IMR-90 (cell line): ENCODE data around the gene TRPM1. TPM values are rescaled to one million over a fixed set of nuclear protein-coding genes. Genes with fewer than 3 reads are reported as not detected.

Experiments
- ATAC-seq: fragments of 200-7000 bp; cut with Tn5 transposase; 2 replicates; pipeline ENCODE4 v1.9.1; 2020; ENCODE audit warnings: low read depth, mild to moderate bottlenecking, moderate library complexity
- BruUV-seq: library from RNA; stranded (reverse); fragments of 400-500 nt; replicated peaks from 2 replicates; lab custom pipeline; 2021; lab: Mats Ljungman, UMichigan
- CTCF ChIA-PET: fragments of 300-600 bp; formaldehyde crosslinking; extraction: SDS; loops from one replicate; lab custom pipeline; 2021; ENCODE audit warnings: antibody characterized with exemption; lab: Yijun Ruan, JAX
- POLR2A ChIA-PET: fragments of 300-600 bp; sonication (Branson Sonifier 250); formaldehyde crosslinking; loops from one replicate; lab custom pipeline; 2022; ENCODE audit warnings: antibody characterized with exemption; ENCODE audit not compliant: unreplicated experiment; lab: Charles Lee
- DNase-seq: peaks from one replicate; pipeline ENCODE4 v3.0.0; 2013
- H2AFZ ChIP-seq: replicated peaks from 2 replicates; pipeline ENCODE3; 2013; ENCODE audit warnings: low read length, mild to moderate bottlenecking; ENCODE audit not compliant: poor library complexity
- H2AK5ac ChIP-seq: 2 replicates; pipeline ENCODE4 v1.6.1; 2013; ENCODE audit warnings: low read depth, low read length, inconsistent platforms
- H2AK9ac ChIP-seq: replicated peaks from 2 replicates; pipeline ENCODE3; 2013; ENCODE audit warnings: mild to moderate bottlenecking, low read depth, low read length, moderate library complexity; ENCODE audit not compliant: poor library complexity
- H2BK120ac ChIP-seq: 2 replicates; pipeline ENCODE4 v1.6.1; 2013; ENCODE audit warnings: low read depth, low read length, inconsistent platforms
- H2BK15ac ChIP-seq: 3 replicates; pipeline ENCODE4 v1.6.1; 2013; ENCODE audit warnings: low read depth, low read length, inconsistent platforms
- H2BK20ac ChIP-seq: 2 replicates; pipeline ENCODE4 v1.6.1; 2013; ENCODE audit warnings: low read depth, mild to moderate bottlenecking, inconsistent platforms, low read length, moderate library complexity
- H2BK5ac ChIP-seq: 2 replicates; pipeline ENCODE4 v1.6.1; 2013; ENCODE audit warnings: mild to moderate bottlenecking, low read depth, low read length, inconsistent platforms; ENCODE audit not compliant: poor library complexity, severe bottlenecking
- H3K14ac ChIP-seq: replicated peaks from 2 replicates; pipeline ENCODE4 v1.6.1; 2013; ENCODE audit warnings: low read depth, low read length, inconsistent platforms
- H3K18ac ChIP-seq: 2 replicates; pipeline ENCODE4 v1.6.1; 2013; ENCODE audit warnings: low read depth, low read length, control low read depth
- H3K23ac ChIP-seq: 2 replicates; pipeline ENCODE4 v1.6.1; 2013; ENCODE audit warnings: low read depth, low read length, inconsistent platforms
- H3K27ac ChIP-seq: 2 replicates; pipeline ENCODE4 v1.5.1; 2013; ENCODE audit warnings: mild to moderate bottlenecking, control low read depth, low read length; ENCODE audit not compliant: insufficient read depth
- H3K27me3 ChIP-seq: 2 replicates; pipeline ENCODE4 v1.6.1; 2013; ENCODE audit warnings: low read length; ENCODE audit not compliant: control insufficient read depth, insufficient read depth
- H3K36me3 ChIP-seq: 2 replicates; pipeline ENCODE4 v1.6.1; 2013; ENCODE audit warnings: low read length, mixed read lengths; ENCODE audit not compliant: control insufficient read depth, insufficient read depth
- H3K4ac ChIP-seq: 2 replicates; pipeline ENCODE4 v1.6.1; 2013; ENCODE audit warnings: low read depth, low read length, inconsistent platforms
- H3K4me1 ChIP-seq: 2 replicates; pipeline ENCODE4 v1.6.1; 2013; ENCODE audit warnings: low read length, mixed read lengths; ENCODE audit not compliant: control insufficient read depth, insufficient read depth
- H3K4me2 ChIP-seq: 2 replicates; pipeline ENCODE4 v1.6.1; 2013; ENCODE audit warnings: low read depth, mild to moderate bottlenecking, control low read depth, low read length, moderate library complexity
- H3K4me3 ChIP-seq: 2 replicates; pipeline ENCODE4 v1.5.1; 2013; ENCODE audit warnings: low read depth, mild to moderate bottlenecking, control low read depth, low read length, moderate library complexity; ENCODE audit not compliant: insufficient read depth
- H3K56ac ChIP-seq: 2 replicates; pipeline ENCODE4 v1.6.1; 2013; ENCODE audit warnings: low read length, inconsistent platforms; ENCODE audit not compliant: insufficient read depth; ENCODE audit errors: extremely low read depth
- H3K79me1 ChIP-seq, 2 experiments: 2 replicates each; pipeline ENCODE4 v1.6.1; 2013; ENCODE audit warnings: low read length in 2 of 2, inconsistent platforms in 1 of 2, low read depth in 1 of 2
- H3K9ac ChIP-seq: 2 replicates; pipeline ENCODE4 v1.6.1; 2013; ENCODE audit warnings: low read depth, low read length, control low read depth
- H3K9me1 ChIP-seq: 2 replicates; pipeline ENCODE4 v1.6.1; 2013; ENCODE audit warnings: low read length, inconsistent platforms; ENCODE audit not compliant: insufficient read depth
- H3K9me3 ChIP-seq: 2 replicates; pipeline ENCODE4 v1.6.1; 2013; ENCODE audit warnings: low read length; ENCODE audit not compliant: control insufficient read depth, insufficient read depth
- H4K20me1 ChIP-seq: 2 replicates; pipeline ENCODE4 v1.6.1; 2013; ENCODE audit warnings: low read length, inconsistent platforms; ENCODE audit not compliant: insufficient read depth
- H4K5ac ChIP-seq: 2 replicates; pipeline ENCODE4 v1.6.1; 2013; ENCODE audit warnings: mild to moderate bottlenecking, low read depth, low read length, control low read depth
- H4K8ac ChIP-seq, 2 experiments: 2 replicates each; pipeline ENCODE4 v1.6.1; 2013; ENCODE audit warnings: low read depth in 2 of 2, low read length in 2 of 2, control low read depth in 1 of 2, inconsistent platforms in 1 of 2
- H4K91ac ChIP-seq: 2 replicates; pipeline ENCODE4 v1.6.1; 2013; ENCODE audit warnings: low read depth, low read length, inconsistent platforms; ENCODE audit not compliant: insufficient read depth
- CEBPB ChIP-seq: IDR thresholded peaks from 2 replicates; pipeline ENCODE4 v1.6.1; 2012; ENCODE audit warnings: low read depth, low read length, improper control_type of control experiment
- CHD1 ChIP-seq: IDR thresholded peaks from 2 replicates; pipeline ENCODE4 v1.6.1; 2012; ENCODE audit warnings: low read depth, low read length, improper control_type of control experiment
- MAFK ChIP-seq: IDR thresholded peaks from 2 replicates; pipeline ENCODE4 v1.6.1; 2012; ENCODE audit warnings: low read depth, low read length, improper control_type of control experiment
- NFE2L2 ChIP-seq: fragments of 150-350 bp; IDR thresholded peaks from 2 replicates; pipeline ENCODE4 v1.6.1; 2016; ENCODE audit warnings: low read depth, mild to moderate bottlenecking, low read length
- RAD21 ChIP-seq: IDR thresholded peaks from 2 replicates; pipeline ENCODE4 v1.6.1; 2012; ENCODE audit warnings: low read length, improper control_type of control experiment
- RFX5 ChIP-seq: IDR thresholded peaks from 2 replicates; pipeline ENCODE4 v1.8.0; 2012; ENCODE audit warnings: low read depth, mild to moderate bottlenecking, low read length, moderate library complexity
- SMC3 ChIP-seq: fragments of 150-350 bp; IDR thresholded peaks from 2 replicates; pipeline ENCODE4 v1.6.1; 2016; ENCODE audit warnings: low read depth, mild to moderate bottlenecking, antibody characterized with exemption, low read length, moderate library complexity
- WGBS, 2 experiments: methylation state at CpG; one replicate each; pipeline versions ENCODE4 v1.1.5 to v1.1.7; 2013; ENCODE audit warnings: missing lambda C conversion rate in 2 of 2; ENCODE audit not compliant: insufficient read length in 1 of 2; ENCODE audit errors: extremely low coverage in 2 of 2; 5-methylcytosine and 5-hydroxymethylcytosine counted together
- dilution Hi-C: fragments of 300-500 bp; cut with HindIII; formaldehyde crosslinking; loops from one replicate; pipeline ENCODE4 v1.14.3; 2018; ENCODE audit warnings: low sequenced_read_pairs; ENCODE audit not compliant: unreplicated experiment
- in situ Hi-C: fragments of 300-500 bp; cut with MboI; formaldehyde crosslinking; loops from 3 replicates; pipeline ENCODE4 v1.14.3; 2019; ENCODE audit warnings: low sequenced_read_pairs, inconsistent platforms, mixed read lengths
- intact Hi-C: fragments of 100-400 bp; cut with micrococcal nuclease; formaldehyde crosslinking; loops from 2 replicates; pipeline ENCODE4 v1.10.0; 2022
- polyA plus RNA-seq, 3 experiments: library from polyadenylated mRNA; depleted of rRNA; stranded (reverse); fragments of >200 nt; gene quantifications; 2 replicates each; pipeline ENCODE4 v1.2.3, GENCODE V29; 2012; ENCODE audit warnings: low replicate concordance in 1 of 3
- total RNA-seq: library from RNA; depleted of rRNA; stranded (reverse); fragments of >200 nt; gene quantifications from 2 replicates; pipeline ENCODE4 v1.2.3, GENCODE V29; 2012
- TF ChIP-seq, protein P1 (sequence below): conservative IDR thresholded peaks from 2 replicates; pipeline ENCODE4 v1.5.1; 2012; ENCODE audit warnings: mild to moderate bottlenecking, low read depth, low read length, improper control_type of control experiment
- TF ChIP-seq, protein P2 (sequence below): fragments of 150-350 bp; IDR thresholded peaks from 2 replicates; pipeline ENCODE4 v1.6.1; 2016; ENCODE audit warnings: low read depth, mild to moderate bottlenecking, low read length, moderate library complexity, borderline replicate concordance

Gene TRPM1
- total and polyA plus RNA-seq, 2 of the 4 experiments (the other 2 are of a cell fraction): not detected

DNA sequence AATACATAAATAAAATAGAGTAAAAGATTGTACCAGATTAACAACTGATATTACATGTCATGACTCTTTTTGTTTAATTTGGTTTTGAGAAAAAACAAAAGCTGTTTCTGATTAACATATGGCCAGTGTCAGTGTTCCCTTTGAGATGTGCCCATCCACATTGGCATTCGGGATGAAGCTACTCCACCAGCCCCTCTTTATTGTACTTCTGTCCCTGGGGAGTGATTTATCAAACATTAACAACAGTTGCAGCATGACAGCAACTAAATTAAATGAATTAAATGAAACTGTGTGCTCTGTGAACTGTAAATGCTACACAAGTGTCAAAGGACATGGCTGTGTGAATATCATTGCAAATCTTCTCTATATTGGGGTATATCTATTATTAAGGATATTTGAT is 84.2 kb downstream of the TRPM1 start:
- H2BK120ac ChIP-seq: peak overlapping the region; percentile 12; the same call in 1 of the 2 replicates
- no TSS peak for BruUV-seq
- TF ChIP-seq, protein P1, sequence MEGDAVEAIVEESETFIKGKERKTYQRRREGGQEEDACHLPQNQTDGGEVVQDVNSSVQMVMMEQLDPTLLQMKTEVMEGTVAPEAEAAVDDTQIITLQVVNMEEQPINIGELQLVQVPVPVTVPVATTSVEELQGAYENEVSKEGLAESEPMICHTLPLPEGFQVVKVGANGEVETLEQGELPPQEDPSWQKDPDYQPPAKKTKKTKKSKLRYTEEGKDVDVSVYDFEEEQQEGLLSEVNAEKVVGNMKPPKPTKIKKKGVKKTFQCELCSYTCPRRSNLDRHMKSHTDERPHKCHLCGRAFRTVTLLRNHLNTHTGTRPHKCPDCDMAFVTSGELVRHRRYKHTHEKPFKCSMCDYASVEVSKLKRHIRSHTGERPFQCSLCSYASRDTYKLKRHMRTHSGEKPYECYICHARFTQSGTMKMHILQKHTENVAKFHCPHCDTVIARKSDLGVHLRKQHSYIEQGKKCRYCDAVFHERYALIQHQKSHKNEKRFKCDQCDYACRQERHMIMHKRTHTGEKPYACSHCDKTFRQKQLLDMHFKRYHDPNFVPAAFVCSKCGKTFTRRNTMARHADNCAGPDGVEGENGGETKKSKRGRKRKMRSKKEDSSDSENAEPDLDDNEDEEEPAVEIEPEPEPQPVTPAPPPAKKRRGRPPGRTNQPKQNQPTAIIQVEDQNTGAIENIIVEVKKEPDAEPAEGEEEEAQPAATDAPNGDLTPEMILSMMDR: no peak
- TF ChIP-seq, protein P2, sequence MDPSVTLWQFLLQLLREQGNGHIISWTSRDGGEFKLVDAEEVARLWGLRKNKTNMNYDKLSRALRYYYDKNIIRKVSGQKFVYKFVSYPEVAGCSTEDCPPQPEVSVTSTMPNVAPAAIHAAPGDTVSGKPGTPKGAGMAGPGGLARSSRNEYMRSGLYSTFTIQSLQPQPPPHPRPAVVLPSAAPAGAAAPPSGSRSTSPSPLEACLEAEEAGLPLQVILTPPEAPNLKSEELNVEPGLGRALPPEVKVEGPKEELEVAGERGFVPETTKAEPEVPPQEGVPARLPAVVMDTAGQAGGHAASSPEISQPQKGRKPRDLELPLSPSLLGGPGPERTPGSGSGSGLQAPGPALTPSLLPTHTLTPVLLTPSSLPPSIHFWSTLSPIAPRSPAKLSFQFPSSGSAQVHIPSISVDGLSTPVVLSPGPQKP: no peak
- TF ChIP-seq CHD1 (no peak), CEBPB (no peak), RFX5 (no peak), SMC3 (no peak), RAD21 (no peak), NFE2L2 (no peak), MAFK (no peak)
- no peak overlapping the region for H2BK5ac ChIP-seq
- ATAC-seq: no peak
- ChIA-PET CTCF (interaction anchor here (0.7 to 0.8 kb wide), 2 partner anchors 12 to 31 kb away, joined by 6 to 10 read pairs; no protein-coding TSS in a partner anchor), POLR2A (no interaction called here)
- H4K5ac ChIP-seq: no peak overlapping the region; the same call in 1 of the 2 replicates
- H3K56ac ChIP-seq: no peak overlapping the region
- no peak overlapping the region for H3K14ac ChIP-seq
- no peaks in the 10 kb centered on the region for H3K36me3 ChIP-seq
- no peak overlapping the region for H3K27ac ChIP-seq
- in situ Hi-C loops: no loop called here
- no CpG with 5 or more reads among the region's 1 CpG for WGBS, 2 experiments
- no peak overlapping the region for H3K4ac ChIP-seq
- no peak overlapping the region for H3K4me2 ChIP-seq
- no peak for DNase-seq
- H3K9ac ChIP-seq: no peak overlapping the region
- no peaks in the 10 kb centered on the region for H4K20me1 ChIP-seq
- peaks cover 6% of the 10 kb centered on the region for H3K9me3 ChIP-seq
- H2AK9ac ChIP-seq: no peak overlapping the region
- no peak overlapping the region; the same call in 1 of the 2 replicates for H3K18ac ChIP-seq
- H2AK5ac ChIP-seq: no peak overlapping the region
- H3K4me1 ChIP-seq: peaks cover 5% of the 10 kb centered on the region; the same call in 1 of the 2 replicates
- H4K91ac ChIP-seq: no peak overlapping the region
- H3K79me1 ChIP-seq: no peaks in the 10 kb centered on the region
- dilution Hi-C loops: no loop called here
- no peaks in the 10 kb centered on the region for H3K27me3 ChIP-seq
- H3K4me3 ChIP-seq: no peak overlapping the region
- intact Hi-C loops: no loop called here
- no peak overlapping the region for H2BK15ac ChIP-seq
- no peak overlapping the region for H3K23ac ChIP-seq
- no peak overlapping the region for H2AFZ ChIP-seq
- H2BK20ac ChIP-seq: peak overlapping the region; percentile 33; the same call in 1 of the 2 replicates
- H4K8ac ChIP-seq: no peak overlapping the region
- H3K9me1 ChIP-seq: no peaks in the 10 kb centered on the region
